UCSD-AML1 (cell line): ENCODE results near the gene GRB7.
A peak's percentile ranks its signal among the peaks of the same experiment; 100 is the strongest.
"Not testable (repeated sequence)": the region's sequence is repeated elsewhere in the genome, so short reads cannot be mapped to it uniquely, and the experiment has no call there.

Experiments used
- DNase-seq: peaks from one replicate; lab custom pipeline; 2025; ENCODE audit not compliant: unreplicated experiment; lab: John Stamatoyannopoulos, UW

GRB7 gene

GRCh38 chr17:39732586-39732985 is 5.2 kb upstream of the GRB7 start:
- DNase-seq: no peak

GRCh38 chr17:39735882-39736281 is 1.9 kb upstream of the GRB7 start:
- no peak for DNase-seq

GRCh38 chr17:39736319-39737165 is 1.2 kb upstream of the GRB7 start:
- DNase-seq: no peak

- DNase-seq: no peak
Observed at GRCh38 chr17:39737206-39737759, 455 bp upstream of the GRB7 start.

- no peak for DNase-seq
Observed at GRCh38 chr17:39738568-39738901, 797 bp downstream of the GRB7 start.

- no peak for DNase-seq
Observed at GRCh38 chr17:39738983-39739884, 1.5 kb downstream of the GRB7 start.

GRCh38 chr17:39739885-39740356 is 2.2 kb downstream of the GRB7 start:
- DNase-seq: no peak

GRCh38 chr17:39740357-39741111 is 2.8 kb downstream of the GRB7 start:
- peak; percentile 74 for DNase-seq

GRCh38 chr17:39742126-39742855 is 4.6 kb downstream of the GRB7 start:
- DNase-seq: no peak

- DNase-seq: no peak
Observed at GRCh38 chr17:39742856-39743436, 5.2 kb downstream of the GRB7 start.

- DNase-seq: no peak
Observed at GRCh38 chr17:39744075-39744835, 6.5 kb downstream of the GRB7 start.

- DNase-seq: no peak
Observed at GRCh38 chr17:39744836-39745215, 7.1 kb downstream of the GRB7 start.

- DNase-seq: no peak
Observed at GRCh38 chr17:39745335-39746144, 7.8 kb downstream of the GRB7 start.

GRCh38 chr17:39746145-39746461 is 8.4 kb downstream of the GRB7 start:
- DNase-seq: no peak

GRCh38 chr17:39747745-39748144 is 10.0 kb downstream of the GRB7 start:
- DNase-seq: no peak

- not testable (repeated sequence) for DNase-seq
Observed at GRCh38 chr17:39748444-39749034, 10.8 kb downstream of the GRB7 start.

- DNase-seq: no peak
Observed at GRCh38 chr17:39750131-39751015, 12.6 kb downstream of the GRB7 start.
